ENCODE measurements around the gene ALKBH7. TPM values are rescaled to one million over a fixed set of nuclear protein-coding genes. Genes with fewer than 3 reads are reported as not detected.

ALKBH7 gene
- total RNA-seq, 4 donors from 2014 or later: 55.2 to 109 (median 71.8) TPM

GRCh38 chr19:6406401-6406800 lies 33.8 kb downstream of the ALKBH7 start:
- Histone ChIP-seq H3K4me3 (no peak overlapping the region), H3K4me1 (peaks cover 0 to 5% (median 0%) of the 10 kb centered on the region in 4 donors), H3K36me3 (no peaks in the 10 kb centered on the region), H3K27me3 (no peaks in the 10 kb centered on the region), H3K27ac (replicated peaks in 1 of 4) (no peak overlapping the region), H3K9me3 (no peaks in the 10 kb centered on the region)
- WGBS: 86% methylated on average over 5 of the region's 5 CpGs
- intact Hi-C loops (cut with DNase I): no loop called here
- no peak for DNase-seq (ENCODE audit: extremely low spot score)
- no peak for TF ChIP-seq POLR2AphosphoS5 (IDR thresholded peaks at IDR 0.05)
- TF ChIP-seq CTCF (IDR thresholded peaks at IDR 0.05): no peak
- no peak for TF ChIP-seq POLR2A (IDR thresholded peaks at IDR 0.05; ENCODE audit: low read depth)
- TF ChIP-seq EP300 (IDR thresholded peaks at IDR 0.05): no peak

GRCh38 chr19:6409346-6409745 lies 36.8 kb downstream of the ALKBH7 start:
- no peaks in the 10 kb centered on the region for H3K9me3 ChIP-seq
- no peaks in the 10 kb centered on the region for H3K27me3 ChIP-seq
- 98% methylated on average over 6 of the region's 6 CpGs for WGBS
- no peak for DNase-seq (ENCODE audit: extremely low spot score)
- intact Hi-C loops (cut with DNase I): no loop called here
- TF ChIP-seq POLR2AphosphoS5 (IDR thresholded peaks at IDR 0.05) (no peak), EP300 (IDR thresholded peaks at IDR 0.05) (no peak)
- H3K4me3 ChIP-seq: no peak overlapping the region
- peaks cover 0 to 19% (median 15%) of the 10 kb centered on the region in 4 donors for H3K4me1 ChIP-seq
- peaks cover 4 to 9% (median 7%) of the 10 kb centered on the region in 4 donors for H3K36me3 ChIP-seq
- no peak overlapping the region for H3K27ac ChIP-seq (replicated peaks in 1 of 4)

GRCh38 chr19:6412061-6412446 lies 39.5 kb downstream of the ALKBH7 start:
- intact Hi-C loops (cut with DNase I): no loop called here
- H3K27me3 ChIP-seq: no peaks in the 10 kb centered on the region
- peak overlapping the region in 1 of 4 donors; percentile 53 for H3K27ac ChIP-seq (replicated peaks in 1 of 4)
- H3K4me1 ChIP-seq: peaks cover 0 to 23% (median 17%) of the 10 kb centered on the region in 4 donors
- H3K36me3 ChIP-seq: peaks cover 31 to 36% (median 34%) of the 10 kb centered on the region in 4 donors
- TF ChIP-seq POLR2A (IDR thresholded peaks at IDR 0.05; ENCODE audit: low read depth): no peak
- no peak for TF ChIP-seq EP300 (IDR thresholded peaks at IDR 0.05)
- TF ChIP-seq CTCF (IDR thresholded peaks at IDR 0.05): no peak
- no peak for TF ChIP-seq POLR2AphosphoS5 (IDR thresholded peaks at IDR 0.05)
- WGBS: 71% methylated on average over 6 of the region's 12 CpGs
- no peak for DNase-seq (ENCODE audit: extremely low spot score)
- no peak overlapping the region for H3K4me3 ChIP-seq
- no peaks in the 10 kb centered on the region for H3K9me3 ChIP-seq

GRCh38 chr19:6412447-6413091 lies 40.0 kb downstream of the ALKBH7 start:
- Histone ChIP-seq H3K4me1 (peaks cover 0 to 23% (median 17%) of the 10 kb centered on the region in 4 donors), H3K27ac (replicated peaks in 1 of 4) (peak overlapping the region in 3 of 4 donors; percentile 0 to 53 (median 21)), H3K9me3 (no peaks in the 10 kb centered on the region), H3K27me3 (no peaks in the 10 kb centered on the region), H3K36me3 (peaks cover 36 to 41% (median 39%) of the 10 kb centered on the region in 4 donors), H3K4me3 (no peak overlapping the region)
- no peak for TF ChIP-seq POLR2A (IDR thresholded peaks at IDR 0.05; ENCODE audit: low read depth)
- no peak for TF ChIP-seq EP300 (IDR thresholded peaks at IDR 0.05)
- TF ChIP-seq POLR2AphosphoS5 (IDR thresholded peaks at IDR 0.05): no peak
- TF ChIP-seq CTCF (IDR thresholded peaks at IDR 0.05): peak; percentile 30 to 65 (median 38)
- intact Hi-C loops (cut with DNase I): no loop called here
- DNase-seq (ENCODE audit: extremely low spot score): no peak
- WGBS: 74% methylated on average over 1 of the region's 15 CpGs

GRCh38 chr19:6413291-6413690 lies 40.7 kb downstream of the ALKBH7 start:
- 50% methylated on average over 10 of the region's 10 CpGs for WGBS
- intact Hi-C loops (cut with DNase I): no loop called here
- H3K27ac ChIP-seq (replicated peaks in 1 of 4): peak overlapping the region in 3 of 4 donors; percentile 12 to 53 (median 30)

More at GRCh38 chr19:6413291-6413690, 40.7 kb downstream of the ALKBH7 start:
- Histone ChIP-seq H3K4me1 (peaks cover 0 to 30% (median 22%) of the 10 kb centered on the region in 4 donors), H3K4me3 (no peak overlapping the region), H3K36me3 (peaks cover 42 to 49% (median 46%) of the 10 kb centered on the region in 4 donors), H3K9me3 (no peaks in the 10 kb centered on the region), H3K27me3 (no peaks in the 10 kb centered on the region)
- no peak for TF ChIP-seq EP300 (IDR thresholded peaks at IDR 0.05)
- TF ChIP-seq POLR2A (IDR thresholded peaks at IDR 0.05; ENCODE audit: low read depth): no peak
- TF ChIP-seq POLR2AphosphoS5 (IDR thresholded peaks at IDR 0.05): no peak
- TF ChIP-seq CTCF (IDR thresholded peaks at IDR 0.05): no peak
- no peak for DNase-seq (ENCODE audit: extremely low spot score)
